Keratinocyte (primary cell): ENCODE measurements around the gene P3H2. TPM values are rescaled to one million over a fixed set of nuclear protein-coding genes. Genes with fewer than 3 reads are reported as not detected.

Experiments
- DNase-seq: peaks from one replicate; pipeline ENCODE4 v3.0.0-alpha.2; 2011; ENCODE audit warnings: low read depth, missing footprints, low spot score
- FAIRE-seq: peaks from 2 replicates; lab custom pipeline; 2011; peaks lifted over from hg19 to GRCh38; lab: Jason Lieb, UNC
- H2AFZ ChIP-seq: 2 replicates; pipeline ENCODE4 v1.6.0; 2012; ENCODE audit warnings: low read length, control low read depth, inconsistent platforms; ENCODE audit not compliant: control insufficient read depth
- H3K27ac ChIP-seq: 2 replicates; pipeline ENCODE4 v1.5.1; 2011; ENCODE audit warnings: low read length; ENCODE audit not compliant: control insufficient read depth, insufficient read depth
- H3K27me3 ChIP-seq: 3 replicates; pipeline ENCODE4 v1.6.0; 2011; ENCODE audit warnings: low read length; ENCODE audit not compliant: control insufficient read depth, insufficient read depth; ENCODE audit errors: extremely low read depth
- H3K36me3 ChIP-seq, 2 experiments: 2 replicates in 1 of 2; 3 replicates in 1 of 2; pipeline ENCODE4 v1.5.1; 2011; ENCODE audit warnings: low read length in 2 of 2, mild to moderate bottlenecking in 1 of 2; ENCODE audit not compliant: control insufficient read depth in 2 of 2, insufficient read depth in 2 of 2; ENCODE audit errors: extremely low read depth in 1 of 2
- H3K4me1 ChIP-seq: 3 replicates; pipeline ENCODE4 v1.5.1; 2011; ENCODE audit warnings: low read length; ENCODE audit not compliant: control insufficient read depth, insufficient read depth; ENCODE audit errors: extremely low read depth
- H3K4me2 ChIP-seq: 3 replicates; pipeline ENCODE4 v1.6.0; 2011; ENCODE audit warnings: low read depth, low read length; ENCODE audit not compliant: control insufficient read depth, insufficient read depth; ENCODE audit errors: extremely low read depth
- H3K4me3 ChIP-seq, 3 experiments: fragments of 200-600 bp in 1 of 3; sonication (generic) in 1 of 3; 2 replicates in 2 of 3; 3 replicates in 1 of 3; pipeline ENCODE4 v1.5.1; 2011 to 2016; ENCODE audit warnings: low read length in 3 of 3, mild to moderate bottlenecking in 3 of 3, control low read depth in 2 of 3, inconsistent platforms in 1 of 3, low read depth in 1 of 3, mixed read lengths in 1 of 3, mixed run types in 1 of 3, moderate library complexity in 1 of 3; ENCODE audit not compliant: control insufficient read depth in 2 of 3, insufficient read depth in 2 of 3; ENCODE audit errors: extremely low read depth in 1 of 3
- H3K79me2 ChIP-seq: 2 replicates; pipeline ENCODE4 v1.6.0; 2012; ENCODE audit warnings: low read length; ENCODE audit not compliant: control insufficient read depth, insufficient read depth
- H3K9ac ChIP-seq: 3 replicates; pipeline ENCODE4 v1.6.0; 2011; ENCODE audit warnings: low read length; ENCODE audit not compliant: control insufficient read depth, insufficient read depth; ENCODE audit errors: extremely low read depth
- H3K9me1 ChIP-seq: 3 replicates; pipeline ENCODE4 v1.6.0; 2011; ENCODE audit warnings: low read length; ENCODE audit not compliant: control insufficient read depth, insufficient read depth; ENCODE audit errors: extremely low read depth
- H3K9me3 ChIP-seq: 2 replicates; pipeline ENCODE4 v1.5.1; 2012; ENCODE audit warnings: low read depth, low read length; ENCODE audit not compliant: control insufficient read depth
- H4K20me1 ChIP-seq: 3 replicates; pipeline ENCODE4 v1.6.0; 2011; ENCODE audit warnings: low read length; ENCODE audit not compliant: control insufficient read depth, insufficient read depth; ENCODE audit errors: extremely low read depth
- EZH2 ChIP-seq: IDR thresholded peaks from one replicate; pipeline ENCODE4 v1.6.1; 2012; ENCODE audit warnings: inconsistent platforms, mild to moderate bottlenecking, low read length, moderate library complexity
- dilution Hi-C: fragments of 300-500 bp; cut with MboI; formaldehyde crosslinking; loops from one replicate; pipeline ENCODE4 v1.7.0; 2020; ENCODE audit warnings: low sequenced_read_pairs; ENCODE audit not compliant: extremely low pct_ligation_motif_present
- polyA plus RNA-seq, 5 experiments: library from polyadenylated mRNA; depleted of rRNA in 3 of 5; stranded (reverse) in 3 of 5; stranded (forward) in 1 of 5; unstranded in 1 of 5; fragments of >200 nt; gene quantifications; 1 replicate in 1 of 5; 2 replicates in 3 of 5; 3 replicates in 1 of 5; pipeline versions ENCODE4 v1.2.1 to v1.2.3, GENCODE V29; 2011 to 2012; ENCODE audit warnings: missing spikeins in 2 of 5, low read depth in 1 of 5, low replicate concordance in 1 of 5
- TF ChIP-seq, protein P1 (sequence below), 3 experiments: IDR thresholded peaks in 1 of 3; conservative IDR thresholded peaks in 1 of 3; optimal IDR thresholded peaks in 1 of 3; 2 replicates in 2 of 3; 3 replicates in 1 of 3; pipeline versions ENCODE3 to v1.5.1; 2011; ENCODE audit warnings: low read length in 3 of 3, mild to moderate bottlenecking in 3 of 3, moderate library complexity in 2 of 3, control low read depth in 1 of 3, inconsistent platforms in 1 of 3; ENCODE audit not compliant: insufficient read depth in 2 of 3; ENCODE audit errors: extremely low read depth in 1 of 3

Gene P3H2
- polyA plus RNA-seq, 1 donor (not counting 4 experiments of a cell fraction or from before 2014, with no cell fraction given), result 115 TPM

DNA sequence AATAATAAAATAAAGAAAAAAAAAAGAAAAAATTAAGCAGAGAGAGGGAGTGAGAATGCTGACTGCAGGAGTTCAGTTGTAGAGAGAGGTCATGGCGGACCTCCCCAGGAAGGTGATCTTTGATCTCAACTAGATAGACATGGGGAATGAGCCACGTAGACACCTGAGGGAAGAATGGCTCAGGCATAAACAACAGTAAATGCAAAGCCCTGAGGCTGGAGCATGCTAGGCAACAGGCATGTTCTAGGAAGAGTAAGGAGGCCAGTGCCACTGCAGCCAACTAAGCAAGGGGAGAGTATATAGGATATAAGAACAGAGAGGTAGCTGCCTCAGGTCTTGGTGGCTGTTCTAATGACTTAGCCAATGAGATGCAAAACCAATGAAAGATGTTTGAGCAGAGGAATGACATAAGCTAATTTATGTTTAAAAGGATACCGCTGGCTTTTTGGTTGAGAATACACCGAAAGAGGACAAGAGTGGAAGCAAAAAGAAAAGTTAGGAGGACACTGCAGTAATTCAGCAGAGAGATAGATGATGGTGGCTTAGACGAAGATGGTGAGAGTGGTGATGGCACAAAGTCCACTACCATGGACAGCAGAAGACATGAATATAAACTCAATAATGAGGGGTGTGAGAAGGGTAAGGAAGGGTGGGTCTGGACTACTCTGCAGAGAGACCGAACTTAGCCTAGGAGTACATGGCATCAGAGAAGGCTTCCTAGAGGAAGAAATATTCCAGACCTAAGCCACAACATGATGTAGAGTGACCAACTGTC, 174.6 kb downstream of the P3H2 start:
- peaks cover 76% of the 10 kb centered on the region for H3K4me1 ChIP-seq
- H3K4me2 ChIP-seq, result no peak overlapping the region
- TF ChIP-seq, protein P1, sequence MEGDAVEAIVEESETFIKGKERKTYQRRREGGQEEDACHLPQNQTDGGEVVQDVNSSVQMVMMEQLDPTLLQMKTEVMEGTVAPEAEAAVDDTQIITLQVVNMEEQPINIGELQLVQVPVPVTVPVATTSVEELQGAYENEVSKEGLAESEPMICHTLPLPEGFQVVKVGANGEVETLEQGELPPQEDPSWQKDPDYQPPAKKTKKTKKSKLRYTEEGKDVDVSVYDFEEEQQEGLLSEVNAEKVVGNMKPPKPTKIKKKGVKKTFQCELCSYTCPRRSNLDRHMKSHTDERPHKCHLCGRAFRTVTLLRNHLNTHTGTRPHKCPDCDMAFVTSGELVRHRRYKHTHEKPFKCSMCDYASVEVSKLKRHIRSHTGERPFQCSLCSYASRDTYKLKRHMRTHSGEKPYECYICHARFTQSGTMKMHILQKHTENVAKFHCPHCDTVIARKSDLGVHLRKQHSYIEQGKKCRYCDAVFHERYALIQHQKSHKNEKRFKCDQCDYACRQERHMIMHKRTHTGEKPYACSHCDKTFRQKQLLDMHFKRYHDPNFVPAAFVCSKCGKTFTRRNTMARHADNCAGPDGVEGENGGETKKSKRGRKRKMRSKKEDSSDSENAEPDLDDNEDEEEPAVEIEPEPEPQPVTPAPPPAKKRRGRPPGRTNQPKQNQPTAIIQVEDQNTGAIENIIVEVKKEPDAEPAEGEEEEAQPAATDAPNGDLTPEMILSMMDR (optimal IDR thresholded peaks at IDR 0.05 in 1 of 3, IDR thresholded peaks at IDR 0.05 in 1 of 3, conservative IDR thresholded peaks at IDR 0.05 in 1 of 3; ENCODE audit: extremely low read depth in 1 of 3, insufficient read depth in 2 of 3, low read length in 3 of 3), result no peak
- TF ChIP-seq EZH2, result no peak
- DNase-seq (no peak), FAIRE-seq (no peak)
- H3K79me2 ChIP-seq, result no peaks in the 10 kb centered on the region
- no peak overlapping the region for H3K9ac ChIP-seq
- no peak overlapping the region for H2AFZ ChIP-seq
- H3K4me3 ChIP-seq, result no peak overlapping the region
- H3K9me3 ChIP-seq, result no peaks in the 10 kb centered on the region
- no peaks in the 10 kb centered on the region for H3K27me3 ChIP-seq
- dilution Hi-C loops, result no loop called here
- no peak overlapping the region for H3K27ac ChIP-seq
- H3K36me3 ChIP-seq, result no peaks in the 10 kb centered on the region
- no peaks in the 10 kb centered on the region for H3K9me1 ChIP-seq
- no peaks in the 10 kb centered on the region for H4K20me1 ChIP-seq

- Histone ChIP-seq H3K9me3 (no peaks in the 10 kb centered on the region), H3K27me3 (no peaks in the 10 kb centered on the region), H3K4me2 (peak overlapping the region; percentile 86), H3K4me3 (peak overlapping the region in 1 of 3 experiments; percentile 37), H3K79me2 (no peaks in the 10 kb centered on the region), H3K9ac (peak overlapping the region; percentile 77), H3K36me3 (no peaks in the 10 kb centered on the region), H3K27ac (peak overlapping the region; percentile 99), H3K9me1 (no peaks in the 10 kb centered on the region), H3K4me1 (peaks cover 78% of the 10 kb centered on the region), H4K20me1 (no peaks in the 10 kb centered on the region), H2AFZ (peak overlapping the region; percentile 73)
- DNase-seq (peak; percentile 50), FAIRE-seq (peak; percentile 83)
- TF ChIP-seq, protein P1 (optimal IDR thresholded peaks at IDR 0.05 in 1 of 3, IDR thresholded peaks at IDR 0.05 in 1 of 3, conservative IDR thresholded peaks at IDR 0.05 in 1 of 3; ENCODE audit: extremely low read depth in 1 of 3, insufficient read depth in 2 of 3, low read length in 3 of 3), result no peak
- TF ChIP-seq EZH2, result no peak
- dilution Hi-C loops, result no loop called here
These were observed 176.2 kb downstream of the P3H2 start for GRCh38 chr3:189944285-189945145.
